Transverse colon (tissue), 4 donors: Measurements from ENCODE around the gene PTPRA. TPM values are rescaled to one million over a fixed set of nuclear protein-coding genes. Genes with fewer than 3 reads are reported as not detected.

Source experiments
- DNase-seq: peaks from one replicate; pipeline ENCODE4 v3.0.0-alpha.2; 2019
- H3K27ac ChIP-seq, 4 donors: fragments of 200-600 bp; sonication (generic); 2 replicates each; pipeline ENCODE4 v1.5.1; 2016 to 2018; ENCODE audit warnings: inconsistent platforms in 4 of 4
- H3K27me3 ChIP-seq: fragments of 200-600 bp; sonication (generic); 2 replicates; pipeline ENCODE4 v1.5.1; 2017; ENCODE audit warnings: inconsistent platforms
- H3K36me3 ChIP-seq, 4 donors: fragments of 200-600 bp; sonication (generic); 2 replicates each; pipeline ENCODE4 v1.5.1; 2017 to 2019; ENCODE audit warnings: inconsistent platforms in 4 of 4
- H3K4me1 ChIP-seq, 4 donors: fragments of 200-600 bp; sonication (generic); 2 replicates each; pipeline ENCODE4 v1.5.1; 2017 to 2020; ENCODE audit warnings: inconsistent platforms in 4 of 4
- H3K4me3 ChIP-seq, 4 donors: fragments of 200-600 bp; sonication (generic); 1 replicate in 1 of 4; 2 replicates in 3 of 4; pipeline versions ENCODE4 v1.5.1 to v1.6.1; 2017 to 2019; ENCODE audit warnings: inconsistent platforms in 4 of 4
- H3K9me3 ChIP-seq, 2 donors: fragments of 200-600 bp; sonication (generic); 2 replicates each; pipeline ENCODE4 v1.5.1; 2017 to 2019; ENCODE audit warnings: inconsistent platforms in 2 of 2
- CTCF ChIP-seq, 5 experiments: fragments of 200-600 bp in 3 of 5; fragments of 450-650 bp in 2 of 5; sonication (generic) in 3 of 5; IDR thresholded peaks; 1 replicate in 2 of 5; 2 replicates in 3 of 5; pipeline ENCODE4 v1.5.1; 2016 to 2017; ENCODE audit warnings: antibody characterized with exemption in 5 of 5, inconsistent platforms in 3 of 5, mild to moderate bottlenecking in 2 of 5, moderate library complexity in 1 of 5
- EP300 ChIP-seq: sonication (generic); formaldehyde crosslinking; IDR thresholded peaks from one replicate; pipeline ENCODE4 v1.6.1; 2017; ENCODE audit warnings: antibody characterized with exemption, low read depth
- POLR2A ChIP-seq: fragments of 450-650 bp; IDR thresholded peaks from one replicate; pipeline ENCODE4 v1.6.1; 2016; ENCODE audit warnings: antibody characterized with exemption, mild to moderate bottlenecking, moderate library complexity
- POLR2AphosphoS5 ChIP-seq, 3 donors: sonication (generic); formaldehyde crosslinking; IDR thresholded peaks; one replicate each; pipeline ENCODE4 v1.6.1; 2016; ENCODE audit warnings: antibody characterized with exemption in 3 of 3
- WGBS, 2 donors: methylation state at CpG; one replicate each; pipeline ENCODE4 v1.1.5; 2018; ENCODE audit warnings: low coverage in 1 of 2; 5-methylcytosine and 5-hydroxymethylcytosine counted together
- in situ Hi-C, 4 donors: fragments of 200-750 bp; cut with MboI; loops; one replicate each; pipeline versions ENCODE4 v1.15.0 to v1.15.1; 2017; ENCODE audit warnings: low sequenced_read_pairs in 3 of 4, low pct_ligation_motif_present in 1 of 4, low pct_unique_long_range_greater_than_20kb in 1 of 4
- intact Hi-C: fragments of 100-400 bp; cut with DNase I; formaldehyde crosslinking; loops from one replicate; pipeline ENCODE4 v1.15.1; 2023; ENCODE audit warnings: low total_unique reads
- total RNA-seq, 4 donors: library from RNA; depleted of rRNA; stranded (reverse); fragments of >200 nt; gene quantifications; one replicate each; pipeline ENCODE4 v1.1.0, GENCODE V29; 2016

Gene PTPRA
- total RNA-seq, 4 donors from 2014 or later = 32.2 to 55.8 (median 45.8) TPM

- Histone ChIP-seq H3K27me3 (no peaks in the 10 kb centered on the region), H3K27ac (no peak overlapping the region), H3K36me3 (peaks cover 0 to 48% (median 17%) of the 10 kb centered on the region in 4 donors), H3K9me3 (no peaks in the 10 kb centered on the region), H3K4me3 (no peak overlapping the region), H3K4me1 (no peaks in the 10 kb centered on the region)
- no peak for DNase-seq
- 82 to 86% methylated on average over 3 to 5 of the region's 5 CpGs for WGBS, 2 donors
- intact Hi-C loops (no loop called here), in situ Hi-C loops (no loop called here)
- TF ChIP-seq EP300 (no peak), POLR2AphosphoS5 (IDR thresholded peaks at IDR 0.05) (no peak), POLR2A (no peak), CTCF (IDR thresholded peaks at IDR 0.05) (no peak)
These were observed 118.3 kb downstream of the PTPRA start for GRCh38 chr20:2991532-2991931.

- DNase-seq = no peak
- WGBS, 2 donors = 84 to 92% methylated on average over 2 of the region's 2 CpGs
- intact Hi-C loops (no loop called here), in situ Hi-C loops (no loop called here)
- Histone ChIP-seq H3K27me3 (no peaks in the 10 kb centered on the region), H3K9me3 (no peaks in the 10 kb centered on the region), H3K36me3 (peaks cover 0 to 33% (median 13%) of the 10 kb centered on the region in 4 donors), H3K4me1 (no peaks in the 10 kb centered on the region), H3K4me3 (no peak overlapping the region), H3K27ac (no peak overlapping the region)
- TF ChIP-seq CTCF (IDR thresholded peaks at IDR 0.05) (no peak), POLR2A (no peak), EP300 (no peak), POLR2AphosphoS5 (IDR thresholded peaks at IDR 0.05) (no peak)
These were observed 120.0 kb downstream of the PTPRA start for GRCh38 chr20:2993250-2993649.

GRCh38 chr20:2995796-2996195 lies 122.5 kb downstream of the PTPRA start:
- H3K27me3 ChIP-seq = no peaks in the 10 kb centered on the region
- no peaks in the 10 kb centered on the region for H3K4me1 ChIP-seq
- no peak for DNase-seq
- in situ Hi-C loops = no loop called here
- peaks cover 0 to 24% (median 8%) of the 10 kb centered on the region in 4 donors for H3K36me3 ChIP-seq
- H3K27ac ChIP-seq = no peak overlapping the region
- no peaks in the 10 kb centered on the region for H3K9me3 ChIP-seq
- no peak overlapping the region for H3K4me3 ChIP-seq
- WGBS, 2 donors = 80 to 83% methylated on average over 2 of the region's 2 CpGs
- intact Hi-C loops = no loop called here
- TF ChIP-seq EP300 (no peak), POLR2AphosphoS5 (IDR thresholded peaks at IDR 0.05) (no peak), POLR2A (no peak), CTCF (IDR thresholded peaks at IDR 0.05) (no peak)

GRCh38 chr20:2998728-2999127 lies 125.4 kb downstream of the PTPRA start:
- no peaks in the 10 kb centered on the region for H3K9me3 ChIP-seq
- no peak for DNase-seq
- H3K27me3 ChIP-seq = no peaks in the 10 kb centered on the region
- H3K36me3 ChIP-seq = peaks cover 0 to 17% (median 6%) of the 10 kb centered on the region in 4 donors
- TF ChIP-seq POLR2A (no peak), CTCF (IDR thresholded peaks at IDR 0.05) (no peak), POLR2AphosphoS5 (IDR thresholded peaks at IDR 0.05) (no peak), EP300 (no peak)
- H3K4me1 ChIP-seq = no peaks in the 10 kb centered on the region
- in situ Hi-C loops = no loop called here
- no peak overlapping the region for H3K4me3 ChIP-seq
- H3K27ac ChIP-seq = no peak overlapping the region
- intact Hi-C loops = no loop called here
